Left hindlimb (tissue), 1 donor: Measurements from ENCODE around the gene KRT86.
"Not testable (repeated sequence)": the region's sequence is repeated elsewhere in the genome, so short reads cannot be mapped to it uniquely, and the experiment has no call there.

Experiments
- DNase-seq: peaks from one replicate; pipeline ENCODE4 v3.0.0-alpha.2; 2018

The KRT86 gene

DNA sequence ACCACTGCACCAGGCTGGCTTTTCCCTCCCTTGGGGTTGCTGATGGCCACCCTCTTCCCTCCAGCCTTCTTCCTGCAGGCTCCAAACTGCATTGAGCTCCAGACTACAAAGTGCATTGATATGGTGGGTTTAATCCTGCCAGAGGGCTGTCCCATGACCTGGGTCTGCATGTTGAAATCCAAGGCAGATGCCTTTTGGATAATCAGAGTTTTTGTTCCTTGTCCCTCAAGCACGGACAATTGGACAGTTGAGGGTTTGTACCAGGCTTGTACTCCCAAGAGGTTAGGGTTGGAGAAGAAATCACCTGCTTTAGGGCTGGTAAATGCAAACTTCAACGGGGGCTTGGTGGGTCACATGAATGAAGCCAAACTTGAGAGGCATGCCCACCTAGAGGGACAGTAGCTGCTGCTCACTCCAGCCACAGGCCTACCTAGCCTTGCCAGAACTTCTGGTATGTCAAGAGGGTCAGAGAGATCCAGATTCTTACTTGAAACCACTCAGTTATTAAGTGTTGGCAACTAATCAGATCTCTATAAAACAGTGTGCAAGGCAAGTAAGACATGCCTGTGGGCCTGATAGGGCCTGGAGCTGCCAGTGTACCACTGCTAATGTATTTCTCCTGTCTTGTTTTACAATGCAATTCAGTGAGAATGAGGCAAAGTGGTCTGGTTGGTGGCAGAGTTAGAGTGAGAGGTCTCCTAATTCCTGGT is 68.5 kb downstream of the KRT86 start:
- no peak for DNase-seq

DNA sequence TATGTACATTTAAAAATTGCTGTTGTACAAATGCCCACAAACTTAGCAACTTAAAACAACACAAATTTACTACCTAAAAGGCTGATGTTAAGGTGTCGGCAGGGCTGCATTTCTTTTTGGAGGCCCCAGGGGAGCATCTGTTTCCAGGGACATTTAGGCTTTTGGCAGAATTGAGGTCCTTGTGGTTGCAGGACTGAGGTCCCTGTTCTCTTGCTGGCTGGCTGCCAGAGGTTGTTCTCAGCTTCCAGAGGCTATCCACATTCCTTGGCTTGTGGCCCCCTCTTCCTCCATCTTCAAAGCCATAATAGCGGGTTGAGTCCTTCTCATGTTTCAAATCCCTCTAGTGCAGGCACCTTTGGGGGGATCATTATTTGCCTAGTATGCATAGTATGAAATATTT is 69.1 kb downstream of the KRT86 start:
- no peak for DNase-seq

DNA sequence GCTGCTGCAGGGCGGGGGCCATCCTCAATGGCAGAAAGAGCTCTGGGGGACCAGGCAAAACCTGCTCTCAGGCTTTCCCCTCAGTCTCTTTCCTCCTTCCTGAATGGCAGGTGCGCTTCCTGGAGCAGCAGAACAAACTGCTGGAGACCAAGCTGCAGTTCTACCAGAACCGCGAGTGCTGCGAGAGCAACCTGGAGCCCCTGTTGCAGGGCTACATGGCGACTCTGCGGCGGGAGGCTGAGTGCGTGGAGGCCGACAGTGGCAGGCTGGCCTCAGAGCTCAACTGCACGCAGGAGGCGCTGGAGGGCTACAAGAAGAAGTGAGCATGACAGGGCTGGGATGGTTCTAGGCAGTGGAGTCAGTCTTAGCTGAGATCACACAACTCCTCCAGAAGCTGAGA is 69.7 kb downstream of the KRT86 start:
- no peak for DNase-seq

DNA sequence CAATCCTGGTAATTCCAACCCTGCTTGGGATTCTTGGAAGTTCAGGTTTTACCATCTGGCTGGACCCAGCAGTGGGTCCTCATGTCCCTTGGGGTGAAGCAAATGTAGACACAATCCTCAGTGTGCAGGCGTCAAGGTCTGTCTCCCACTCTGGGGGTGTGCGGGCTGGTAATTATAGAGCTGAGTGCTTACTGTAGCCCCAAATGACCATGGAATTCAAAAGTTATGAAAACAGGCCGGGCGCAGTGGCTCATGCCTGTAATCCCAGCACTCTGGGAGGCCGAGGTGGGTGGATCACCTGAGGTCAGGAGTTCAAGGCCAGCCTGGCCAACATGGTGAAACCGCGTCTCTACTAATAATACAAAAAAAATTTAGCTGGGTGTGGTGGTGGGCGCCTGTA is 70.6 kb downstream of the KRT86 start:
- not testable (repeated sequence) for DNase-seq

DNA sequence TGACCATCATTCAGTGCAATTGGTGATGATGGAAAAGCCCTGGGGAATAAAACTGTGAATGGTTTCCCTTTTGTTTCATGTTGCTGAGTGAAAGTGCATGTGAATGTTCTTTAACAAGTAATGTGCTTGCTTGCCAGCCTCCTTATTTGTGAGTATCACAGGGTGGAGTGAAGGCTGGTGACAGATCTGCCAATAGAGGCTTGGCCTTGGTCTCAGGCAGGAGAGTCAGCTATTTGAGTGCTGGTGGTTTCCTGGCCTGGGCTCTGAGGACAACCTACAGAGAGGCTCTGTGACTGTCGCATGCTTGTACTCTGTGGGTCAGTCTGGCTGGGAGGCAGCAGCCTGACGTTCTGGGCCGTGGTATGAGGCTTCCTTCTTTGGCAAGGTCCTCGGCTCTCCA is 72.1 kb downstream of the KRT86 start:
- no peak for DNase-seq

DNA sequence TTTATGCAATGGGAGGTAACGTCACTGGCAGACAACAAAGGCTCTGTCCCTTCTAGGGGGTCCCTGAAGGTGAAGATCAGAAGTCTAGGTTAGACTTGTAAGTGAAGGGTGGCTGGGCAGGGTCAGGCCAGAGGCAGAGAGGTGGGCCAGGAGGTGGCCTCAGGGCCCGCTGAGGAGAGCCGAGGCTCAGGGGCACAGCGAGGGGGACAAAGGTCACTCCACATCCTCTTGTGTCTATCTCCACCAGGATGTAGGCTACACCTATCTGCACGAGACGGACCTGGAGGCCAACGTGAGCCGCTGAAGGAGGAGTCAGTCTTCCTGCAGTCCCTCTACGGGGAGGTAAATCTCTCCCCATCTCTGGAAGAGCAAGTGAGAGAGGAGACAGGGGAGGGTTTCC is 72.6 kb downstream of the KRT86 start:
- no peak for DNase-seq

DNA sequence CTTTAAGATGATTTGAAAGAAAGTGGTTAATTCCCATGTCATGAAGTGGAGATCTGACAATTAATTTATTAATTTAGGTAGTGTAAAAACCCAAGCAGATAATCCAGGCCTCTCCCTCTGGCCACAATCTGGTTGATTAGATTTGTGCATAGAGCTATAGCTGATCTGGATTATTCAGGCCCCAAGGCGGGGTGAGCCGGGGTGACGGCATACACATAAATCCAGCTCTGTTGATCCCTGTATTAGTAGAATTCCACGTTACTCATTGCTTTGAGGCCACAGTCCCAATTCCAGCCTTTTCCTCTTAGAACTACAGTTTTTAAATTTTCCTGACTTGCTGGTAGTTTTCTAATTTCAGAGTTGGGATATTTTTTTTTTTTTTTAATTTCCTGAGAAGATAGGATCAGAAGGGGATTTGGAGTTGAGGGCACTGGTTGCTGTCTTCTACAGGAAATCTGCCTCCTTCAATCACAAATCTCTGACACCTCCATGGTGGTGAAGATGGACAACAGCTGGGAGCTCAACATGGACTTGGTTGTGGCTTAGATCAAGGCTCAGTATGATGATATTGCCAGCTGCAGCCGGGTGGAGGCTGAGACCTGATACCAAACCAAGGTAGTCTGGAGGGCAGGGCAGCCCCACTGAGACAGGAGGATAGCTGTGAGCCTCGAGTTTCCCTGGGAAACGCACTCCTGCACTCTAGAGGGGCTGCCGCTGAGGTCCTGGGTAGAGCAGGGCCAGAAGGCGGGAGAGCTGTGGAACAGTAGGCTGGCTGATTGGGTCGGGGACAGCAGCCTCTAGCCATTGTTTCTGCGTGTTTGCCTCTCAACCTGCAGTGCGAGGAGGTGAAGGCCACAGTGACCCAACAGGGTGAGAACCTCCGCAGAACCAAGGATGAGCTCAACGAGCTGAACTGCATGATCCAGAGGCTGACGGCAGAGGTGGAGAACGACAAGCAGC is 73.4 kb downstream of the KRT86 start:
- DNase-seq, result no peak

DNA sequence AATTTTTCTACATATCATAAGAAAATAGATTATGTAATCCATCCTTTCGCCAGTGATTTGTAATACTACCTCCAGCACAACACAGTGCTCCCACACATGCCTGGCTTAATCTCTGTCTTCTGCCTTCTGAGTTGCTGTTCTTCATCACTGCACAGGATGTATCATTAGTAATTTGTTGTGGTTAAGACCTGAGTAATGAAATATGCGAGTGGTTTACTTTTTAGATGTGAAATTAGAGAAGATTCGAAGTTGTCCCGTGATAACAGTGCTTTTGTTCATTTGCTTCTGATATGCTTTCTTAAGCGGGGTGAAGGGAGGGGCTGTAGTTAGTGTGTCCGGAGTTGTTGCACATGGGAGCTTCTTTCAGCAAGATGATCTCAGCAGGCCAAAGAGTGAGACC is 74.8 kb downstream of the KRT86 start:
- DNase-seq, result no peak

DNA sequence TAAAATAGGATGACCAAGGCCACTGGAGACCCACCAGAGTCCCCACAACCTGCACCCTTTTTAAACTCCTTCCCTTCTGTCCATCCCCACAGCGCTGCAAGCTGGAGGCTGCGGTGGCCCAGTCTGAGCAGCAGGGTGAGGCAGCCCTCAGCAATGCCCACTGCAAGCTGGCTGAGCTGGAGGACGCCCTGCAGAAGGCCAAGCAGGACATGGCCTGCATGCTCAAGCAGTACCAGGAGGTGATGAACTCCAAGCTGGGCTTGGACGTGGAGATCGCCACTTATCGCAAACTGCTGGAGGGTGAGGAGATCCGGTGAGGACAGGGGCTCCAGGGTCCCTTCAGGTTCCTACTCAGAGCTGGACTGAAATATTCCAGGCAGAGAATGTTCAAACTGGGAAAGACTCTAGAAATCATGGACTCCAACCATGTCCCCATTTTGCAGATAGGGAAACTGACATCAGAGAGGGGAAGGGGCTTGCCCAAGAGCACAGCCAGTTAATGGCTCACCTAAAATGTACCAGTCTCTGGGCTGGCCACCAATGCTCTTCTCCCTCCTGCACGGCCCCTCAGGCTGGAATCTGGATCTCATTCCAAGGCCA is 75.7 kb downstream of the KRT86 start:
- DNase-seq, result no peak

DNA sequence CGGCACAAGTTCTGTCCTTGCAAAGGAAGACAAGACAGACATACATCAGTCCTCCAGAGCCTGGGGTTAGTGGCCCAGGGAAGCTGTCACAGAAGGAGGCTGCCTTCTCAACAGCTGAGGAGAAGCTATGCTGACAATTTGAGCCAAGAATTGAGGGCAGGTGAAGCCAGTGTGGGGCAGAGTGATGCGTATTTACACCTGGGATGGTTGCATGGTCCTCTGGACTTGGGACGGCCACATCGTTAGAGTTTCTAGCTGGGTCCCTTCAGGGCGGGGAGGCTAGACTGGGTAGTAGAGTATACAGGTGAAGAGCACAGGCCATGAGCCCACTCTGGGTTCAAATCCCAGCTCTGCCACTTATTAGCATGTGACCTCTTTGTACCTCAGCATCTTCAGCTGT is 76.3 kb downstream of the KRT86 start:
- no peak for DNase-seq

DNA sequence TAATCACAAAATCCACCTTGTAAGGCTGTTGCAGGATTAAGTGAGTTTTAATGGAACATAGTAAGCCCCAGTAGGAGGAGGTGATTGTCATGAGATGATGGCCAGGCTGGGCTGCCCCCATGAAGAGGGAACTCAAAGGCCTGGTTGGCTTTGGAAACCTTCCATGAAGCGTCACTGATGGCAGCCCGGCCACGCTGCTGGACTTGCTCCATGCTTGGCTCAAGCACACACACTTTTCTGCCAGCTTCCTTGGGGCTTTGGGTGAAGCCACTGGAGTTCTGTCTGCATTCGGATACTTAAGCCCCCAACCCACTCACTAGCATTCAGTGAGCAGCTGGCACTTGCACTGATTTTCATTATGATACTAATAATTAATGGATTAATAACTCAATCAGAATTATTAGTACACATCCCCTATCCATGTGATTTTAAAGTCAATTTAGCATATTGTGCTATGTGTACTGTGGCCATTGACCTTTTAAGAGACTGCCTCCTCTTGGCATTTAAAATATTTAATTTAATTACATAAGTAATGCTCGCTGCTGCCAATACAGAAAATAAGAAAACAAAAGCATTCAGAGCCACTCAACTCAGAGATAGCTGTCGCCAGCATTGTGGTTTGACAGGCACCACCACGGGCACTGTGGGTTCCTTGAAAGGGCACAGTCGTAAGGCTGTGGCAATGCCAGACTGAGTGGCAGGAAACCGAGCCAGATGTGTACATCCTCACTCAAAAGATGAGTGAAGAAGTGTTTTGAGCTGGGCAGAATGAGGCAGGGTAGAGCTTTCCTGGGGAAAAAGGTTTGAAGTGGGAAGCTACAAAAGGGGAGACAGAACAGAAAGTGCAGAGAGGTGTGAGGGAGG is 77.0 kb downstream of the KRT86 start:
- no peak for DNase-seq

DNA sequence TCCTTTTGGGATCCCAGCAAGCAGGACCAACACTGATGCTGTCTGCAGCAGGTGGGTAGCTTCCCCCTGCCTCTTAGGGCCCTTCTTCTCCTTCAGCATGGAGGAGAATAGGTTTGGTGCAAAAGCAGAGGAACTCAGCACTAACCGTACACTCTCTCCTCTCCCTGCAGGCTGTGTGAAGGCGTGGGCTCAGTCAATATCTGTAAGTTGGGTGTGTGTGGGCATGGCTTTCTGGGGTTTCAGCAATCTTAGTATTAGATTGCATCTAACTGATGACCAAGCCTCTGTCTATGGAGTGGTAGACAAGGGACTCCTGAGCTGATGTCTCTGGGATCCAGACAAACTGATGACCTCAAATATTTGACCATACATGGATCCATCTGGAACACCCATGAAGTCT is 78.5 kb downstream of the KRT86 start:
- no peak for DNase-seq

DNA sequence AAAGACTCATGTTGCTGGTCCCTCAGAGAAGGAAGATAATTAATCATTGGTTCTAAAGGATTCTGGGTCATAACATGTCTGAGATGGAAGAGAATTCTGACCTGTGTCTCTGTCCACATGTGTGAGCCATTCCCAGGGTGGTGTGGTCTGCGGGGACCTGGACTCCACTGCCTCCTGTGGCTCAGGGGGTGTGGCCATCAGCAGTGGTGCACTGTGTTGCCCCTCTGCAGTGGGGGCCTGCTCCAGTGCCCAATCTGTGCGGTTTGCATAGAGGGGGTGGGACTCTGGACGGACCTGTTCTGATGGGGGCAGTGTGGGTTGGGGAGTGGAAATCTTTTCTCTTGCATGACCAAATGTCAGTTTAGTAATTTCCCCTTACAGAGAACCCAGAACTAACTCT is 79.3 kb downstream of the KRT86 start:
- no peak for DNase-seq

DNA sequence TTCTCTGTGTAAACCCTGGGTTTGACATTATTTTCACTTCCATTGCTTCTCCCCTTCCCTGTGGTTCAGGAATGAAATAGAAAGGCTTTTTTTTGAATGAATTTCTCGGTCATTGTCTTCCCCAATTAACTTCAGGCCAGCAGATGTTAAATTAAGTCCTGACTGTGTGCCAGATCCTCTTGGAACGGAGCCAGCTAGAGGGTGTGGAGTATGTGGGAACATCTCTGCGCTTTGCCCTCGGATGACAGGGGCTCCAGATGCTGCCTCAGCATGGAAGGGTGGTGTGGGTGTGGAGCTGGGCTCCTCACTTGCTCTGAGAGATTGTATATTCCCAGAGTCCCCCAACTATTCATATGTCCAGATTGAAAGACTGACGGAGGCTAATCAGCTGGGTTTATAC is 79.8 kb downstream of the KRT86 start:
- DNase-seq, result peak; percentile 48

DNA sequence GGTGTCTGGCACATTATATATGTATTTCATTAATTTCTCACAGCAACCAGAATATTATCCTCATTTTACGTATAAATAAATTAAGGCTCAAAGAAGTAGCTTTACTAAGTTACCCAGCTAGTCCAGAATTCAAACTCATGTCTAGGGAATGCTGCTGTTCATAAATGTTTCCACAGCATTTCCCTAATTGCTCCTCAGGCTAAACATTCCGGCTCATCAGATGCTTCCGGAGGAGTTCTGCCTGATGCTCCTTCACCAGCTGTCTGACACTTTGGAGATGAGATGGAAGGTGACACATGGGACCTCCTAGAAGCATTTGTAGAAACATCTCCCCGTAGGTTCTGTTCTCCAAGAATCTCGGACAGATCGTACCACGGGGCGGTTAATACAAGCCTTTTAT is 80.7 kb downstream of the KRT86 start:
- no peak for DNase-seq

DNA sequence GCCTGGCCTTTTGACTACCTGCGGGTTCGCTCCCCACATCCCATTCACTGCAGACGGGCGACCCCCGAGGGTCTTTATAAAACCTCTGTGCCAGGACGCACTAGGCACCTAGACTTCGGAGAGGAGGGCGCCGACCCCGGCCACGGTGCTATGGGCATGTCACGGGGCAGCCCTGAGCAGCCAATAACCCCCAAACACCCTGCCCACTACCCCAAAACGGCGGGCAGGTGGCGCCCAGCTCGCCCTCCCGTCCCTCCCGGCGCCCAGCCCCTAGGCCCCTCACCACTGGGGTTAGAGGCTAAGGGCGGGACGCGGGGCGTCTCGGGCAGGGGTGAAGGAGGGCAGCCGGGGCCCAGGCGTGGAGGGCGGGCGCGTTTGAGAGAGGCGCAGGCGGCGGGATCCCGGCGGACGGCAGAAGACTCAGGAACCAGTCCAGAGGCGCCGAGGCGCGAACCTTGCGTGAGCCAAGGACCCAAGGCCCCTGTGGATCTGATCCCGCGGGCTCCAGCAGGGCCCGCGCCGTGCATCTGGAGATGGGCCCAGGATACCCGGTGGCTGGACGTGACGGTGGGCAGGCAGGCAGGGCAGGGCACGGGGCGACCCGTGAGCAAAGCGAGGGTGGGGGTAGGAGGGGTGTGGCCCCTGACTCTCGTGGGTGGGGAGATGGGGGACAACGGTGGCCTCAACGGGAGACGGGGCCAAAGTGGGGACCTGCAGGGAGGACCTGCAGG is 81.8 kb downstream of the KRT86 start:
- no peak for DNase-seq

DNA sequence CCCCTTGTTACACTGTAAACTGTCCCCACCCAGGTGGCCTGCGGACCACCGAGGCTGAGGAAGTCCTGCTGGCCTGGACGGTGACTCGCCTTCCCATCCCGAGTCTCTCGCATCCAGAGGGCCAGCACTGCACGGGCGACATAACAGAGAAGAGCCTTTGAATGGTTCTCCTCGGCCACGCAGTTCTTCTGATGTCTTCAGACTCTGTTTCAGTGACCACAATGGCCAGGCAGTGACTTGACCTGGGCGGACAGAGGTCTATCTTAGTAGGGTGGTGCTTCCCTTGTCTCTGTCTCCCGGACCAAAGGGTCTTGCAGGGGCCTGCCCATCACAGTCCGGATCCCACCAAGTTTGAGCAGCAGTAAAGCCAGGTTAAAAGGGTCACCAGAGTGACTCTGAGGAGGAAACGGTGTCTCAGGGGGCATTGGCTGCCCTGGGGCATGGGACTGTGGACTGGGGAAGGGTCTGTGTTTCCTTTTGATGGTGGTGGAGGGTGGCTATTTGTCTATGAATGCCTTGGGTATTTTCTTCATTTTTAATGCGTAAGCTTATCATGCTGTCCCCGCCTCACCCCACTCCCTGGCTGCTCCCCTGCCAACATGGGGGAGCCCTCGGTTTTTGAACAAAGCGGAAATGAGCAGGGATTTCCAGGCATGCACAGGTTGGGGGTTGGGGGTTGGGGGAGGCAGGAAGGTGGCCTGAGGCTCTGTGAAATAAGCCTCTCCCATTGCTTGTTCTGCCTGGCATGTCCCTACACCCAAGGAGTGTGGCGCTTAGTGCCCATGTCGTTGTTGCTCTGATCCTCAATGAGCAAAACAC is 82.5 kb downstream of the KRT86 start:
- no peak for DNase-seq
